GM19438 (cell line): Measurements from ENCODE around the gene TRAF5.

ENCODE experiments used
- ATAC-seq: cut with Tn5 transposase; IDR thresholded peaks from one replicate; pipeline ENCODE4 v1.9.1; 2021; ENCODE audit warnings: low read depth; ENCODE audit not compliant: unreplicated experiment

Gene TRAF5

GRCh38 chr1:211327346-211327921 lies 801 bp downstream of the TRAF5 start:
- peak; percentile 45 for ATAC-seq

GRCh38 chr1:211328084-211328694 lies 1.6 kb downstream of the TRAF5 start:
- ATAC-seq: no peak

DNA sequence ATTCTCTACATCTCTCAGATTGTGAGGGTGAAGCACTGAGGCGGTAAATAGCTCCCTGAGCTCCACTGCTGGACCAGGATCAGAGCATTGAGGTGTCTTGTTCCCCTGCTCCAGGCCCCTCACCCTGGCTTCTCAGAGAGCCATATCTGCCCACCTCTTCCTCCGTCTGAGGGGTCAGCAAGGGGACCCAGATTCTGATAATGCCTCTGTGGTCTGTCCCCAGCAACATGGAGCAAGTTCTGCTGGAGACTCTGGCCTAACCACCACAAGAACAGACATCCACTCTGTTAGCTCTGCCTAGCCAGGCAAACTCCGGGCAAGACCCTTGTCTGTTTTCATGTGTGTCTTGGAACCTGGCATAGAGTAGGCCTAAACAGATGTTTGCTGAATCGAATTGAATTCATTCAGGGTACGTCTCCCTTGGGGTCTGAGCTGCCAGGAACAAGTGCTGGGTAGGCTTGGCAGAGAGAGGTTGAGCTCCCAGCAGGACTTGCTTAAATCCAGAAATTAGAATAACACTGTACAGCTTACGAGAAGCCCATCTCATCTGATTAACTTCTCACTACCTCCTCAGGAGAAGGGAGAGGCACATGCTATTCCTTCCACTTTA lies 2.3 kb downstream of the TRAF5 start:
- ATAC-seq: no peak

GRCh38 chr1:211329764-211330201 lies 3.1 kb downstream of the TRAF5 start:
- no peak for ATAC-seq

DNA sequence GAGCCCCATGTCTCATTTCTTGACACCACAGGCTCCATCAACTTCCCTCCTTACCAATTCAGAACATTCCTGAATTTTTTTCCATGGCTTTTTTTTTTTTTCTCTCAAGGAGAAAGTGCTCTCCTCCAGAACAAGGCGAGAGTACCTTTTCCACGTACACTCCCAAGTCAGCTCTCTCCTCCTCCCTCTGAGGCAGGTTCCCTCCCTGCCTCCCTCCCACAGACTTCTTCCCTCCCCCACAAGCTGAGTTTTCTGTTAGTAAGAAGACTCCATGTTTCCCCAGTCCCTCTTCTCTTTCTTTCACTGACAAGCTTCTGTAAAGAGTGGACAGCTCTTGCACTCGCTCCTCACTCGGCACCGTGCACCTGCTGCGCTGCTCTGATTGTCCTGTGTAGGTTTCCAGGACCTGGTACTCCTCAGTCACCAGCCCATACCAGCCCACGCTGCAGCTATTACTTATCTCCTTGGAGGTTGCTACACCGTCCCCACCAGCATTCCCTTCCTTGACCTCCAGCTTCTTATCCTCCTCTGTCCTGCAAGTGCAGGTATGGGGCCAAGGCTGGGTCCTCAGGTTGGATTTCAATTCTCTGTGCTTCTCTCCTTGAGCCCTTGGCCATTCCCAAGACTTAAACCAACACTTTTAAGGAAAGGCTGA lies 3.8 kb downstream of the TRAF5 start:
- ATAC-seq: no peak

DNA sequence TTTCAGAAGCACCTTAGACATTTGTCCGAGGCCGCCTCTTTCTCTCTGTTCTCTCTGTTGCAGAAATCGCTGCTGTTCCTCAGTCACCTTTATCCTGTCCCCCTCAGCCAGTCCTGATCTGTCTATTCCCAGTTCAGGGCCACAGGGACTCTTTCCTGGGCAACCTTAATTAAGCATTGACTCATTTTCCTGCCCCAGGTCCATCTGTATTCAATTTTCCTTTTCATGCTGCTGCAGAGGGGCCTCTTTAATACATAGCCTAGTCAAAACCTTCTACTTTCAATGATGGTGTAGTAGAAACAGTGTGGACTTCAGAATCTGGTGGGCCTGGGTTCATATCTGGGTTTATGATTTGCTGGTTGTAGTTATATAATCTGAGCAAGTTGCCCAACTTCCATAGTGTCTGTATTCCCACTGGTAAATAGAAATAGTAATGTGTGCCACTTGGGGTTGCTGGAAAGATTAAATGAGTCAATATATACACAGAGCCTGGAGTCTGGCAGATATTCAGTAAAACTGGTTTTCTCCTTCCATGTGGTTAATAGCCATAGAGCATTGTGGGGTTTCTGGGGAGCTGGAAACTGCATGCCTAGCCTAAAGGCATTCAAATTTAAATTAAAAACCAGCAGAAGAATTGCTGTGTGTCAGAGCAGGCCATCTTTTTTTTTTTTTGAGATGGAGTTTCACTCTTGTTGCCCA lies 4.5 kb downstream of the TRAF5 start:
- no peak for ATAC-seq

- no peak for ATAC-seq
Measured at GRCh38 chr1:211332036-211332616, 5.5 kb downstream of the TRAF5 start.

DNA sequence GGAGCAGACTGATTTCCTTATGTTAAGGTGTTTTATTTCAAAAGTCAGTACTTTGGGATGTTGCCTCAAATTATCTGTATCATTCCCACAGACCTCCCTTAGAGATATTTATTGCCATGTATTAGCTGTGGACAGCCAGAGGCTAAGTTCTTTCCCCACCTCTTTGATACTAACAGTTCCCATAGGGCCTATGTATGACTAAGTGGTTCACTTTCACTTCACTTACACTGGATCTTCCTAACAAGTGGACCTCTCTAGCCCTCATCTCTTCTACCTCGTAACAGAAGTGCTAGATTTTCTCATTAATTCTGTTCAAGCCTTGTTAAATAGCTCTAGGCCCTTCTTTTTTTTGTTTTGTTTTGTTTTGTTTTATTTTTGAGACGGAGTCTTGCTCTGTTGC lies 6.2 kb downstream of the TRAF5 start:
- no peak for ATAC-seq

GRCh38 chr1:211333906-211334305 lies 7.3 kb downstream of the TRAF5 start:
- no peak for ATAC-seq

- ATAC-seq: no peak
Measured at GRCh38 chr1:211334986-211335385, 8.4 kb downstream of the TRAF5 start.

DNA sequence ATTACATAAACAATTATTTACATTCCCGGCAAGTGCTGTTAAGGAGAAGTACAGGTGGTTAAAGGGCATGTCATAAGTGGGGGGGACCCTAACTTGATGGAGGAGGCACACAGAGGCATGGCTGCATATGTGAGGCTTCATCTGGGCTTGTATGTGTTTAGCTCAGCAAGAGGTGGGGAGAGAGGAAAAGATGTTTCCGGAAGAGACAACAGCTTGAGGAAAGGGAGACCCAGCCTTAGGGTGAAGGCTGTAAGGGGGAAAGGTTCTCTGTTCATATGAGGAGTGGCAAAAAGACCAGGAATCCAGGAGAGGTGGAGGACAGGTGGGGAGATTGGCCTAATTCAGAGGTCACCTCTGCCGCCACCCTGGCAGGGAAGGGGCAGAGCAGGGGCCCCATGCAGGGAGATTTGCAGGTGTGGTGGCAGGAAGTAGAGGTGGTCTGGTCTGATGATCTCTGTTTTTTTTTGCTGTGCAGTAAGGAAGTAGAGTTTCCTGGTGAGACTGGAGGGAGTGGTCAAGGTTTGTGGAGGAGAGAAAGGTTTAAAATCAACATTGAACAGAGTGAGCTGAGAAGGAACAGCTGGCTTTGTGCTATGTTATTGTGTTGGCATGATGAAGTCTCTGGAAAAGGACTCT lies 9.0 kb downstream of the TRAF5 start:
- ATAC-seq: peak; percentile 91

DNA sequence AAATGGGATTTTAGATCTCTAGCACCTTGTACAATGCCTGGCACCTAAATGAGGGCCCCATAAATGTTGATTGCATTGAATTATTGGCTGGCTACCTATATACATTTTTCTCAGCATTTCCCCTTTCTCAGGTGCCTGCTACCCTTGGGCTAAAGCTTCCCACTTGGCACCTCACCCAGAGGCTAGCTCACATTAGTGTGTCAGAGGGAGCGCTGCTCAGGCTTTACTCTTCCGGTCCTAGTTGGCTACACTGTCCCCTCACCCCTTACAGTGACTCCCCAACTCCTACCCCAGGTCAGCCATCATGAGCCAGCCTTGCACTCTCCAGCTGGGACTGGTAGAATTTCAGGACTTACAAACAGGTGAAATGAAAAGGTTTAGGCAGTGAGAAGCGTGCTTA lies 9.5 kb downstream of the TRAF5 start:
- ATAC-seq: peak; percentile 36

DNA sequence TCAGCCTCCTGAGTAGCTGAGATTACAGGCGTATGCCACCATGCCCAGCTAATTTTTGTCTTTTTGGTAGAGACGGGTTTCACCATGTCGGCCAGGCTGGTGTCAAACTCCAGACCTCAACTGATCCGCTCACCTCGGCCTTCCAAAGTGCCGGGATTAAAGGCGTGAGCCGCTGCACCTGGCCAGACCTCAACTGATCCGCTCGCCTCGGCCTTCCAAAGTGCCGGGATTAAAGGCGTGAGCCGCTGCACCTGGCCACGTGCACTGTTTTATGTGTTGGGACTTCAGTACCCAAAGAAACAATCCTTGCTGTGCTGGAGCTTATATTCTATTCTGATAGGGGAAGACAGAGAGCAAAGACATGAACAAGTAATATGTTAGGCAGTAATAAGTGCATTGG lies 10.1 kb downstream of the TRAF5 start:
- ATAC-seq: no peak

DNA sequence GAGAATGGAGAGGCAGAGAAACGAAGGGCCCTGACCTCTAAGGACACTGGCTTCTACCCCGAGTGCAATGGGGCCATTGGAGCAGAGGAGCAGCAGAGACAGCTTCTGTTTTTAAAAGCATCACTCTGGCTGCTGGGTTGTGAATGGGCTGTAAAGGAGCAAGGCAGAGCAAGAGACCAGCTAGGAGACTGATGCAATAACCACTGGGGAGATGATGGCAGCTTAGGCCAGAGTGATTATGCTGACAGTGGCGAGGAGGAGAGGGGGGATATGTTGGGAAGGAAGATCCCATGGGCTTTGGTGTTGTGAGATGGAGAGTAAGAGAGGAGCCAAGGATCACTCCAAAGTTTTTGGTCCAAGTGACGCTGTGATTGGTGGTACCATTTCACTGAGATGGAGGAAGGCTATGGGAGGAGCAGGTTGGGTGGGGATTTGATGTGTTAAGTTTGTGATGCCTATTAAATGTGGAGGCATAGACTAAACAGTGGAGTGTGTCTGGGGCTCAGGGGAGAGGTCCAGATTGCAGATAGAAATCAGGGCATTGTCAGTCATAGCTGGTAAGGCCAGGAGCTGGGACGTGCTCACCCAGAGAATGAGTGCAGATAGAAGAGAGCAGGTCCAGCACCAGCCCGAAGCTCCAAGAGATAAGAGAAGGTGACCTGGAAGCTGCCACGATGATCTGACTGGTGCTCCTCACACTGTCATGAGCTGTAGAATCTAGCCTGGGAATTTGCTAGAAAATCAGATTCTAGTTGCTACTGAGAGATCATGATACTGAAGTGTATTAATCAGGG lies 11.0 kb downstream of the TRAF5 start:
- ATAC-seq: no peak

DNA sequence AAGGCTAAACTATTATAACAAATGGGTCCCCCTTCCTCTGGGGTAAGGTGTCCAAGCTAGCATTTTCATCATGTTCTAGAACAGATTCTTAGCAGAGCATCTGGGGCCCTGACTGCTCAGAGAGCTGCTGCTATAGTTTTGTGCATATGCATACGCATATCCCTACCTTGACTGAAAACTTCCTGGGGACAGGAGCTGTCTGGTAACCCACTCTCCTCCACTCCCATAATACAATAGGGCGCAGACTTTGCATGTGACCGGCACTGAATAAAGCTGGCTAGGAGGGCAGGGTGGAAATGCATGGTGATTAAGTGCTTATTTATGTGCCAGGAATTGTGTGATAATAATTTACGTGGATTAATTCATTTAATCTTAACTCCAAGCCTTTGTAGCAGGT lies 11.6 kb downstream of the TRAF5 start:
- ATAC-seq: no peak

- ATAC-seq: no peak
Measured at GRCh38 chr1:211339631-211340041, 13.0 kb downstream of the TRAF5 start.

- ATAC-seq: no peak
Measured at GRCh38 chr1:211340622-211341507, 14.2 kb downstream of the TRAF5 start.

DNA sequence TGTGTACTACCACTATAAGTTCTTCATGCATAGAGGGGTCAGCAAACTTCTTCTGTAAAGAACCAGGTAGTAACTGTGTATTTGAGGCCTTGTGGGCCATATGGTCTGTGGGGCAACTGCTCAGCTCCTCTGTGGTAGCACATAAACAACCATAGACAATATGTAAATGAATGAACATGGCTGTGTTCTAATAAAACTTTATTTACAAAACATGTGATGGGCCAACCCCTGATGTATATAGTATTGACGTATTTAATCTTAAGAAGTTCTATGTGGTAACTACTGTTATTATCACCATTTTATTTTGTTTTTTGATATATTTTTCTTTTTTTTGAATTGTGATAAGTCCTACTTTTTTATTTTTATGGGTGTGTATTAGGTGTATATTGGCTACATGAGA lies 15.4 kb downstream of the TRAF5 start:
- no peak for ATAC-seq

GRCh38 chr1:211343607-211344006 lies 17.0 kb downstream of the TRAF5 start:
- ATAC-seq: no peak
